Measurements from ENCODE around the gene SPDYE6.
"Not testable (repeated sequence)": the region's sequence is repeated elsewhere in the genome, so short reads cannot be mapped to it uniquely, and the experiment has no call there.

SPDYE6 gene

GRCh38 chr7:102395592-102395872, 39.3 kb upstream of the SPDYE6 start:
- peak overlapping the region; percentile 83 for H3K4me3 ChIP-seq (ENCODE audit: low read depth, low read length)
- no peak for TF ChIP-seq CTCF (IDR thresholded peaks at IDR 0.05; ENCODE audit: low read depth, low read length)

- TF ChIP-seq CTCF (IDR thresholded peaks at IDR 0.05; ENCODE audit: low read depth, low read length) = no peak
These were observed 37.2 kb upstream of the SPDYE6 start for GRCh38 chr7:102393467-102393866.

GRCh38 chr7:102392330-102392729, 36.1 kb upstream of the SPDYE6 start:
- TF ChIP-seq CTCF (IDR thresholded peaks at IDR 0.05; ENCODE audit: low read depth, low read length) = no peak
- no peak overlapping the region for H3K4me3 ChIP-seq (ENCODE audit: low read depth, low read length)

More at GRCh38 chr7:102393467-102393866, 37.2 kb upstream of the SPDYE6 start:
- H3K4me3 ChIP-seq (ENCODE audit: low read depth, low read length) = no peak overlapping the region

- TF ChIP-seq CTCF (IDR thresholded peaks at IDR 0.05; ENCODE audit: low read depth, low read length) = peak; percentile 92
- H3K4me3 ChIP-seq (ENCODE audit: low read depth, low read length) = no peak overlapping the region
These were observed 34.6 kb upstream of the SPDYE6 start for GRCh38 chr7:102390697-102391484.

- no peak overlapping the region for H3K4me3 ChIP-seq (ENCODE audit: low read depth, low read length)
- no peak for TF ChIP-seq CTCF (IDR thresholded peaks at IDR 0.05; ENCODE audit: low read depth, low read length)
These were observed 33.6 kb upstream of the SPDYE6 start for GRCh38 chr7:102389810-102390209.

- no peak for TF ChIP-seq CTCF (IDR thresholded peaks at IDR 0.05; ENCODE audit: low read depth, low read length)
- H3K4me3 ChIP-seq (ENCODE audit: low read depth, low read length) = no peak overlapping the region
These were observed 30.8 kb upstream of the SPDYE6 start for GRCh38 chr7:102387064-102387463.

GRCh38 chr7:102381696-102382425, 25.6 kb upstream of the SPDYE6 start:
- not testable (repeated sequence) for H3K4me3 ChIP-seq (ENCODE audit: low read depth, low read length)

GRCh38 chr7:102380837-102381236, 24.6 kb upstream of the SPDYE6 start:
- H3K4me3 ChIP-seq (ENCODE audit: low read depth, low read length) = not testable (repeated sequence)
